Stimulated activated CD8-positive, alpha-beta memory T cell treated with anti-CD3 and anti-CD28 coated beads, Interleukin-12 subunit alpha, Interleukin-12 subunit beta, amount 100 ng/mL, for 1 hour (primary cell): ENCODE measurements around the gene FOXK1.

ENCODE experiments used
- DNase-seq: peaks from one replicate; pipeline ENCODE4 v3.0.0-alpha.2; 2020; ENCODE audit warnings: low read depth

The FOXK1 gene

DNA sequence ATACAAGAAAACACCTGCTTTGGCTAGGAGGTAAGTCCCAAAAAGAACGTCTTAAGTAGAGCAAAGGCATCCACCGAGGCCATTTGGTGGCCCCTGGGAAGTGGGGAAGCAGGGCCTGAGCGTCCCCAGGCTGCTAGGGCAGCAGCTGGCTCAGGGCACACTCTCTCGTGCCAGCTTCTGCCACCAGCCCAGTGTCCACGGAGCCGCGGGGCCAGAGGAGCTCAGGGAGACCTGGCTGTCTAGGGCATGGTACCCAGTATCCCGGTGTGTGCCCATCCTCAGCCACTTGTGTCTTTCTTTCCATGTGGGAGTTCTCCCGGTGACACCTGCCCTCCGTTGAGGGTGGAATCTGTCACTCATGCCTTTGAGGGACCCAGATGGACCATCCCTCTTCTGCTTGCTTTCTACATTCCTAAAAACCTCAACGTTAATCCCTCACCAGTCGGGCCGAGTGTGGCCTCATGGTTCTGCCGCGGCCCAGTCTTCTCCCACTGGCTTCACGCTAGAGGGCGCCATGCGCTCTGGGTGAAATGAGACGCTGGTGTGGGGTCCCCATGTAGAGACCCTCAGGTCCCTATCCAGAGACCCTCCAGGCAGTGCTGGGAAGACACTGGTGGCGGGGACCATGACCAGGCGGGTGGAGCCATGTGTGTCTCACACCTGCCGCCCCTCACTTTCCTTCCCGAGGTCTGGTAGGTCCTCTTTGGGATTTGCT, 83.8 kb downstream of the FOXK1 start:
- no peak for DNase-seq

DNA sequence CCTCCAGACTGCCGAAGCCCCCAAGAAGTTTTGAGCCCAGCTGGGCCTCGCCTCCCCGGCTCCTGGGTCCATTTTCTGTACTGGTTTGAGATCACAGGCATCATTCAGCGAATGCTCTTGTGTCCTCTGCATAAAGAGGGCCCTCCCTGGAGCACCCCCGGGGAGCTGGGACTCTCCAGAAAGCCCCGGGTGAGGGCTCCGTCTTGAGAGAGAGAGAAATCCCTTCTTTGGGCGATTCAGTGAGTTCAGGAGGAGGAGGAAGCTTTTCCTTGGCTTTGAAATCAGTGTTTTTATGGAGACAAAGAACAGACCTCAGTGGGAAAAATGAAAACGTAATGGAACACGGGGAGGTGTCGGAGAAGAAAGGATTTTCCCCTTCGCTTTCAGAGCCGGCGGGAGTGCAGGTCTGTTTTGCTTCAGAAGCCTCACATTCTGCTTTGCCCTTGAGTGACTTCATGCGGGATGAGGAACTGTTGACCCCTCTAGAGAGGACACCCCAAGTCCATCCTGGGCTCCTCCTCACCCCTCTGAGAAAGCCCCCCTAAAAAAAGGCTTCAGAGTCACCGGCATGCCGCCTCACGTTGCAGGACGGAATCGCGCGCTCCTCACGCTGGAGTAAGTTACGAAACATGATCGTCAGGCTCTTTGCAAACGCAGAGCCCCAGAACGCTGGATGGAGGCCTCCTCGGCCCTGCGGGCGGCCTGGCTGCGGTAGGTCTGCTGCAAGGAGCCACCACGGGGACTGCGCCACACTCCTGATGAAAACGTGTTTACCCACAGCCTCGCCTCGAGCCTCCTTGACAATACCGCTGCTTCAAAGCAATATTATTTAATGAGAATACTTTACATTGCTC, 84.8 kb downstream of the FOXK1 start:
- no peak for DNase-seq

DNA sequence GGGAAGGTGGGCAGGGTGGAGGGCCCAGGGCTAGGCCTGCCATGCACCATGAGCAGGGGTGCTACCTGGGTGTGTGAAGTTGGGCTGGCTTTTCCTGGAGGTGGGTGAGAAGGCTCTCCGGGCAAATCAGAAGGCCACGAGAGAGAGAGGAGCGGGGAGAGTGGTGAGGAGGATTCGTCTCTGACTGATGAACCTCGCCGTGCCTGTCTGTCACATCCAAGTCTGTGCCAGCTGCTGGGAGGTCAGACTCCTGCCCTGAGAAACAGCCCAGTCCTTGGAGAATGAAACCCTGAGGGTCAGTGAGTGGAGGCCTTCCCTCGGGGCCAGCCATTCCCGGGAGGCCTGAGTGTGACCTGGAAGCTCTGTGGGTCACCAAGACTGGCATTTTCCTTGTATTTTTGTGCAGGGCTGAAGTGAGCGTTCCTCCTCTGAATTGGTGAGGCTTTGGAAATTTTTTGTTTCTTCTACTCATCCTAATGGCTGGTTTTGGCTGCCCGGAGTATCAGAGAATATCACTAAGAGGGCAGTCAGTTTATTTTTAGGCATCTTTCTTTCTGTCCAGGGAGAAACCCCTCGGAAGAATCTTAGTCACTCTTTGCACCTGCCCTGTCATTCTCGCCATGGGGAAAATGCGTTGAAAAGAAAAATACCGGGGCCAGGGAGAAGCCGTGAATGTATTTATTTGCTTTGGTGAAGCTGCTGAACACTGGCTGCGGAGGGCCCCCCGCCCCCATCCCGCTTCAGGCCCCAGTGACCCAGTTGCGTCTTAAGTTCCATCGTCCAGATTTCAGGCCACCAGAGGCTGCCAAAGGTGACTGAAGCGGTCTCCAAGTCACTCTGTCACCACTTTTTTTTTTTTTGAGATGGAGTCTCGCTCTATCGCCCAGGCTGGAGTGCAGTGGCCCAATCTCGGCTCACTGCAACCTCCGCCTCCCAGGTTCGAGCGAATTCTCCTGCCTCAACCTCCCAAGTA, 86.8 kb downstream of the FOXK1 start:
- DNase-seq, result no peak

DNA sequence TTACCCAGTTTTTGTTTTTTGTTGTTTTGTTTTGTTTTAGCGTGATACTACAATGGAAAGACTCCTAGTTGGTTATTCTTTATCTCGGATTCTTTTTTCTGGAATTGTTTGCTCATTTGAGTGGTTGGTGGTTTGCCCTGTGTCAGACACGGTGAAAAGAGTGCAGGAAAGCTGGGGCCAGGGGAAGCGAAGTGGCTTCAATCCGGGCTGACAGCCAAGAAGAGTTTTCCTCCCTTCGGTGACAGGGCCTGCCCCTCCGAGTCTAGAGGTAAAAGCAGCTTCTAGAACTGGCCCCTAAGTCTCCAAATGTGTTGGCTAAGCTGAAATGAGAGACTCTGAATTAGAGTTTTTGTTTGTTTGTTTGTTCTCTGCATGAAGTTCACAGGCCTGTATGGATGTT, 87.7 kb downstream of the FOXK1 start:
- no peak for DNase-seq

DNA sequence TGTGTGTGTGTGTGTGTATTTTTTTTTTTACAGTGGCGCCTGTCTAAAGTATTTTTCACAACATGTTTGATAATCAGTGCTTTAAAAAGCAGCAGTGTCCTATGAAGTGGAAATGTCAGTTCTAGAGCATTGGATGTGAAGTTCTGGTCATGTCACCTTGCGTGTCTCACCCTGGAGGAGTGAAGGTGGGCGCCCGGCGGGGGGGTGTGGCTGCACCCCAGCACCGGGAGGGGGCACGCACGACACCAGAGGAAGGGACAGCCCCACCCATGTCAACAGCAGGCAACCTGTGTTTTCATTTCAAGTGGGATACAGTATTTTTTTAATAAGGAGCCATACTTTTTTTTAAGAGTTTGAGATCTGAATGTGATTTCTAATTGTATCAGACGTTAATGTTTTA, 88.8 kb downstream of the FOXK1 start:
- DNase-seq, result no peak

DNA sequence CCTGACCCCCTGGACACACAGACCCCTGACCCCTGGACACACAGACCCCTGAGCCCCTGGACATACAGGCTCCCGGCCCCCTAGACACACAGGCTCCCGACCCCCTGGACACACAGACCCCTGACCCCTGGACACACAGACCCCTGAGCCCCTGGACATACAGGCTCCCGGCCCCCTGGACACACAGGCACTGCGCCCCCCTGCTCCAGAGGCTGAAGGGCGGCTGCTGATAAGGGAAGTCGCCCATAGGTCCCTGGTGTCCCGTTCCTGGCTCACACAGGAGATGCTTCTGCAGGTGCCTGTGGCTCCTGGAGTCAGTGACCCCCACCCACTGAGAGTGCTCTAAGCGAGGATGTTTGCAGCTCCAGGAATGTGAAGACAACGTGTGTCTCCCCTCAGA, 89.6 kb downstream of the FOXK1 start:
- no peak for DNase-seq

DNA sequence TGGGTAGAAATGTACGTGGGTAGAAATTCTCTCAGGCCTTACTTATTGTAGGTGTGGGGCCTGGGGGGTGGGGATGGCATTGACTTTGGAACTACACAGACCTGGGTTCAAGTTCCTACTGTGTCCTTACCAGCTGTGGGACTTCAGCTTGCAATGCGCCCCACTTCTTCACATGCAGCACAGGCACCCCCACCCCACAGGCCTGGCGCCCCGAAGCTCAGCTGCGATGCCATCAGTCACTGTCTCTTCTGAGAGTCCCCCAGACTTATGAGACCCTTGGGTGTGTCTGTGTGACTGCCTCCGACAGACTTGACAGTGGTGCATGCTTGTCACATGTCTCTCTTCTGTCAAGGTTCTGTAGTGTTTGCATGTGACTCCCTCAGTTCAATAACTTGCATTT, 90.2 kb downstream of the FOXK1 start:
- DNase-seq, result no peak

DNA sequence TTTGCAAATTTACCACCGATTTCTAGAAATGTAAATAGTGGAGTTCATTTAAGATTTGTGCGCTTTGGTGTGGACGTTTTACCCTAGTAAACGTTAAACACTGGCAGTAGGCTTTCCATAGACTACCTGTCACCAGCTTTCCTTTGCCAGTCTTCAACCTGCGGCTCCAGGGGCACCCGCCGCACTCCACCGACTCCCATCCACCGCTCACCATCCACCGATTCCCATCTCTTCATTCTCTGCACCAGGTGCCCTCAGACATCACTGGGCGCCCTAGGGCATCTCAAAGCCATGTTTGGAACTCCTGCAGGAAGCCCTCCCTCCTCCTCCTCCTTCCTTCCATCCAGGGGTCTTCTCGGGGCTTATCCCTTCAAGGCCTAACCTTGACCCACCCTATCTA, 91.9 kb downstream of the FOXK1 start:
- no peak for DNase-seq

DNA sequence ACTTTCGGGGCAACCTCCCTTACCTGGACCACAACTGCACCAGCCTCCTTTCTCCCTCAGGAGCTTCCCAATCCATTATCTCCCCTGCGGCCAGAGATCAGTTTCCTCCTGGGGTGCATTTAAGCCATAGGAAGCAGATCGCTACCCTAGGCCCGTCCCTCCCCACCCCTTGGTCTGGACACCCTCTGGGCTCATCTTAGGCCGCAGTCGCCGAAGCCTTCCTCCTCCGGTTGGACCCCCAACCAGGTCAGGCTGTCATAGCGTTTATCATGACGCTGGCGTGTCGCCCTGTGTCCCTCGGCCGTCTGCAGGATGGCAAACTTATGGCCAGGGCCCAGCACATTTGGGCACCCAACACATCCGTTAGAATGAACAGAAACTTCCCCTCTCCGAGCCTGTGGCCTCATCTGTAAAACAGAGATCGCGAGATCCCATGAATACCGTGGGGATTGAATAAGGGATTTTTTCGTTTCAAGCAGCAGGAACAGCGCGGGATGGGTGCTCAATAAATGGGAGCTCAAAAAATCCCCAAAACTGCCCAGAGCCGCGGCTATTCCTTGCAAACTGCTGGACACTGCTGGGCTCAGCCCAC, 92.7 kb downstream of the FOXK1 start:
- no peak for DNase-seq

DNA sequence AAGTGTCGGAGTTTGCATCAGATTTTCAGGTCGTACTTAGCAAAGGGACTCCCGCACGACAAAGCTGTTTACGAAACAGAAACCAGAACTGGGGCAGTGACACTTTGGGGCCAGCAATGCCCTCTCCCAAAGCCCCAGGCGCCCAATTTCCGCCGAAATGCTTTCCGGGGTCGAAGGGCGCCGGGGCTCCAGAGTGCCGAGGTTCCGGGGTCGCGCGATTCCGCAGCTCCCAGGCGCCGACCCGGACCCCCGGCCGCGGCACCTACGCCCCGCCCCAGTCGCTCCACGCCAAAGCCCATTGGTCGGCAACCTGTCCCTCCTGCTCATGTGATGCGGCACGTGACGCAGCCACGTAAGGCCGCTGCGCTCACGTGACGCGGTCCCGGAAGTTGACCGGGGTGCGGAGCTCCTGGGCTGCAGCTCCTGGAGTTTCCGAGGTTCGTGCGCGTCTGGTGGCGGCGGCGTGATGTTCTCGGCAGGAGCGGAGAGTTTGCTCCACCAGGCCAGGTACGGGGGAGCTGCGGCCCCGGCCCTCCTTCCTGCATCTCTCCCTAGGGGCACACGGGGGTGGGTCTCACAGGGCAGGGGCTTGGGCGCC, 93.3 kb downstream of the FOXK1 start, which contains the start of gene AP5Z1:
AP5Z1 (plus strand) TSS at position 374 of the 598 bp plus-strand sequence; CDS start at position 467, 93 bp downstream.
- peak; percentile 90 for DNase-seq

DNA sequence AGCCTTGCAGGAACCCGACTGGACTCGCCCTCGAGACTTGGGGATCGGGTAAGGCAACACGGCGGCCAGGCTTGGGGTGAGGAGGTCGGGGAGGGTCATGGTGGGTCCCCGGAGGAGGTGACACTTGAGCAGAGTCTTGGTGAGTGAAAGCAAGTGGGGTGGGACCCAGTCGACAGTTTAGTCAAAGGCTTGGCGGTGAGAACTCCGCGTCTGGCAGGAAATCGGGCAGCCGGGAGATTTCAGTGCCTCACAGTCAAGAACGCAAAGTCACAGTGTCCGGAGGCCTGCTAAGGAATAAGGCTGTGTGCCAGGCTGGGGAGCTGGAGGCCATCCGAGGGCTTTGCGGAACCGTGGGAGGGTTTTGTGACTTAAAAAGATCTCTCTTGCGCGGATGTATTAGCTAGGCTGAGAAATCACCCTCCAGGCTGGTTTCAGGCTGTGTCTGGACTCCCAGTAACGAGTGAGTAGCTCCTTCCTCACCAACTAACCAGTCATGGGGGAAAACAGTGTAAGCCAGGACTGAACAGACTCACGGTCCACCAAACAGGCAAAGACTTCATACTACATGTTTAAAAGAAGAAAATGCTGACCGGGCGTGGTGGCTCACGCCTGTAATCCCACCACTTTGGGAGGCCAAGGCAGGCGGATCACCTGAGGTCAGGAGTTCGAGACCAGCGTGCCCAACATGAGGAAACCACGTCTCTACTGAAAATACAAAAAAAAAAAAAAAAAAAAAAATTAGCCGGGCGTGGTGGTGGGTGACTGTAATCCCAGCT, 93.9 kb downstream of the FOXK1 start:
- peak; percentile 20 for DNase-seq

DNA sequence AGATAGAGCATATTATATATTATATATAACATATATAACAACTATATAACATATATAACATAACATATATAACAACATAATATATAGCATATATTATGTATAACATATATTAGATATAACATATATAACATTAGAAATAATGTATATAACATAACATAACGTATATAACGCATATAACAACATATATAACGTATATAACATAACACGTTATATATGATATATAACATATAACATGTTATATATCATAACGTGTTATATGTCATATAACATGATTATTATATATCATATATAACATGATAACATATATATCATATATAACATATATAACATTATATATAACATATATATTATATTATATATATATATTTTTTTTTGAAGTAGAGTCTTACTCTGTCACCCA, 97.0 kb downstream of the FOXK1 start:
- DNase-seq, result no peak

DNA sequence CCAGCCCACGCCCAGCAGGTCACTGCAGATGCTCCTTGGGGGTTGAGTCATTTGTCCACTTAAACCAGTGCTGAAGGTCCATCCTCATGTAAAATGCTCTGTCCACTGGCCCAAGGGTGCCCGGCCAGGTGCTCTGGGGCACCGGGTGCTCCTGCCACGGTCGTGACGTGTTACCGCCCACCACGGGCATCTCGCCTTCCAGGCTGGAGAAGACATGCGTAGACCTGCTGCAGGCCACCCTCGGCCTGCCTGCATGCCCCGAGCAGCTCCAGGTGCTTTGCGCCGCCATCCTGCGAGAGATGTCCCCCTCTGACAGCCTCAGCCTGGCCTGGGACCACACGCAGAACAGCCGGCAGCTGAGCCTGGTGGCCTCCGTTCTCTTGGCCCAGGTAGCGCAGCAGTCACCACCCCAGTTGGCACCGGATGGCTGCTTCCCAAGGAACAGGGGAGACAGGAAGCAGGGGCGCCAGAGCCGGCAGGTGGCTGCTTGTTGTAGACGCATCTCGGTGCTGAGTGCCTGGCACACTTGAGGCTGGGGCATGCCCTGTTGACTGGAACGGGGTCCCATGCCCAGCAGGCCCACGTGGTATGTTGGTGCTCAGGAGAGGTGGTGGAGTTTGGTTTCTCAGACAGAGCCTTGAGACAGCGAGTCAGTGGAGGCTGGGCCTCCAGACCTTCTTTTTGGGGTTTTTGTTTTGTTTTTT, 99.4 kb downstream of the FOXK1 start:
- DNase-seq, result no peak

DNA sequence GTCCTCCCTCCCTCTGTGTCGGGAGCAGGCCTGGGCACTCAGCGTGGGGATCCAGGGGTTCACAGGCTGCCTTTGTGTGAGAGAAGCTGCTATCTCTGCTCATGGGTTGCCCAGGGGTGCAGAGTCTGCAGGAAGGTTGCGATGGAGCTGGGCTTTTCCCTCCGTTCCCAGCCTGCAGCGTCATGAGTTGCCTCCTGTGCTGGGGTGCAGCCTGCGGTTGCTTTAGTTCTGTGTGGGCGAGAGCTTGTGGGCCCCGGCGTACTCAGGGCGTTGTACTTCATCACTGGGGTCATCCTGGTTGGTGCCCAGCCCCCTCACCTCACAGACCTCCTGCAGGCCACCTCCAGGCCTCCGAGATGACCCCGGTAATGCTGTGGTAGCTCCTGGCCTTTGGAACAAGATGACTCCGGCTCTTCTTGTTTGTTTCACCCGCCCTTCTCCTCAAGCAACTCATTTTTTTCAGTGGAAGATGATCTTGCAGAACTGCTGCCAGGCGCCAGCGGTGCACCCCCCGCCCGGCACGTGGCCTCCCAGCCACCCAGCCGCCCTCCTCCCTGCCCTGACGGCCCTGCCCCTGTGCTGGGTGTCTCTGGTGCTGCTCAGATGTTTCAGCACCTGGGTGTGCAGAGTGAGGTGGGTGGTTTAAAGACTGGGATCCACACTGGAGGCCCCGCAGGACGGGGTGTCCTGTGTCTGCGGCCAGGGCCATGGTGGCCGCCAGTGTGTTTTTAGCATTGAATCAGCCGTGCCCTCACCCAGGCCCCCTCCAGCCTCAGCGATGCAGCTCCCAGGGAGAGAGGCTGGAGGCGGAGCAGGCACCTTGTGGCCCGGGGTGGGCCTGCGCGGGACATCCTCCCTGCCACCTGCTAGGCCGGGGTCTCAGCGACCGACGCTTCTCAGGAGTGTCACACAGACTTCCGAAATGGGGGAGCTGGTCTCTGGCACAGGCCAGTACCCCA, 100.5 kb downstream of the FOXK1 start:
- DNase-seq, result no peak

DNA sequence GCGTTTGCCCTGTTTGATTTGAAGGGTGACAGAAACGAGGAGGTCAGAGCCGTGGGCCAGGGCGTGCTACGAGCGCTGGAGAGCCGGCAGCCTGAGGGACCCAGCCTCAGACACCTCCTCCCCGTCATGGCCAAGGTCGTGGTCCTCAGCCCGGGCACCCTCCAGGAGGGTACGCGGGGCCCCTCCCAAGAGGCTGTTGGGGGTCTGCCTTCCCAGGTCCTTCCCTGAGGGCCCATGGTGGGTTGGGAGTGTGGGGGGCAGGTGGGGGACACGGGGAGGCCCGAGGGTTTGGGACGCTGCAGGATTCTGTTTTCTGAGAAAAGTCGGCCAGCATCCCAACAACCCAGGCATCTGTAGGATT, 101.2 kb downstream of the FOXK1 start:
- no peak for DNase-seq

DNA sequence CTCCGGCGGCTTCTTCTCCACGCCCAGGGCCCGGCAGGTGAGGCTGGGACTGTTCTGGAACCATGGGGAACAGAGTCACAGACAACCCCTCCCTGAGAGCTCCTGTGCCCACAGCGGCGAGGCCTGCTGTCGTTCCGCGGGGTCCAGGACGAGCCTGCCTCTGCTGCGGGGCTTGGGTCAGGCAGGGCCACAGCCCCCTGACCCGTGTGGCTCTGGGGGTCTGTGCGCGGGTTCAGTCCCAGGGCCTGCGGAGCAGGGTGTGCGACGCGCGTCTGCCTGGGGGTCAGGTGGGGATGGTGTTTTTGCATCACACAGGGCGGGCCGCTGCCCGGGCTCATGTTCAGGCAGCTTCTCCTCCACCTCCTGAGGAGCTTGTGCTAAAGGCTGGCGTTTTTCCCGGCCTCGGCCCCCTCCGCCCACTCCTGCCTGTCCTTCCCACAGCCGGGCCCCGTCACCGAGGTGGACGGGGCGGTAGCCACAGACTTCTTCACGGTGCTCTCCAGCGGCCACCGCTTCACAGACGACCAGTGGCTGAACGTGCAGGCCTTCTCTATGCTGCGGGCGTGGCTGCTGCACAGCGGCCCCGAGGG, 101.8 kb downstream of the FOXK1 start:
- DNase-seq, result no peak

DNA sequence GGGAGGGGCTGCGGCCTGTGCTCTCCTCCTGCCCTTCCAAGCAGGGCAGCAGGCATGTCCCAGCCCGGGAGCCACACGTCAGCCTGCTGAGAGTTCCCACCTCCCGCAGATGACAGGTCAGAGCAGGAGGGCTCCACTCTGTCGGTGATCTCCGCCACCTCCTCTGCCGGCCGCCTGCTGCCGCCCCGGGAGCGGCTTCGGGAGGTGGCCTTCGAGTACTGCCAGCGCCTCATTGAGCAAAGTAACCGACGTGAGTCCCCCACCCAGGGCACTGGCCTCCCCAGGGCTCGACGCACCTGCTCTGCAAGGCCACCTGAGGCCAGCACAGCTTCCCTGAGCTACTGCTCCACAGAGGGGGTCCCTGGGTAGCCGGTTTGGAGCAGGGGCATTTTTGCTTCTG, 102.7 kb downstream of the FOXK1 start:
- no peak for DNase-seq

DNA sequence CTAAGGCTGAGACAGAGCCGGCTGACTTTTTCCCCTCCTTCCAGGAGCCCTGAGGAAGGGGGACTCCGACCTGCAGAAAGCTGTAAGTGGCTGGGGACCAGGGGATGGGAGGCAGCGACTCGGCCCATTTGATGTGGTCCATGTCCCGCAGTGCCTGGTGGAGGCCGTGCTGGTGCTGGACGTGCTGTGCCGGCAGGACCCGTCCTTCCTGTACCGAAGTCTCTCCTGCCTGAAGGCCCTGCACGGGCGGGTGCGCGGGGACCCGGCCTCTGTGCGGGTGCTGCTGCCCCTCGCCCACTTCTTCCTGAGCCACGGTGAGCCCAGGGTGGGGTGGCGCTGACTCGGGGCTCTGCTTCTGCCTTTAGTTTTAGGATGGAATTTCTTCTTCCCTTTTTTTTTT, 103.3 kb downstream of the FOXK1 start:
- no peak for DNase-seq

DNA sequence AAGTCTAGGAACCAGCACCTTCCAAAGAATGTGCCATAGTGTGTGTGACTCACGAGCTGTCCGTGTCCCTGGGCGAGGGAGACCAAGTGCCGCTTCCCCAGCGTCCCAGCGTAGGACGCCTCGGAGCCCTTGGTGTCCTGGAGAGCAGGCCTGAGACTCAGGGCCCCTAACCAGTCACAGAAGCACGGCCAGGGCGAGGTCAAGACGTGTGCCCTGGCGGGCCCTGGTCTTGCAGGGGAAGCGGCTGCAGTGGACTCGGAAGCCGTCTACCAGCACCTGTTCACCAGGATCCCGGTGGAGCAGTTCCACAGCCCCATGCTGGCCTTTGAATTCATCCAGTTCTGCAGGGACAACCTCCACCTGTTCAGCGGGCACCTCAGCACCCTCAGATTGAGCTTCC, 103.9 kb downstream of the FOXK1 start:
- DNase-seq, result no peak
